ENCODE measurements around the gene KRT6B.

KRT6B gene

GRCh38 chr12:52423661-52424500 lies 28.1 kb downstream of the KRT6B start:
- Histone ChIP-seq H3K4me3 (ENCODE audit: low read depth, low read length) (no peak overlapping the region), H3K9me3 (ENCODE audit: insufficient read depth, low read depth, low read length) (no peaks in the 10 kb centered on the region), H4K8ac (ENCODE audit: low read depth, low read length) (no peak overlapping the region), H3K23ac (ENCODE audit: low read length) (no peak overlapping the region), H3K4ac (ENCODE audit: low read depth, low read length) (no peak overlapping the region), H4K12ac (ENCODE audit: low read depth, low read length) (no peak overlapping the region), H3K79me2 (ENCODE audit: control insufficient read depth, insufficient read depth, low read length, poor library complexity) (peaks cover 7% of the 10 kb centered on the region), H2BK120ac (ENCODE audit: insufficient read depth, low read length, poor library complexity) (peak overlapping the region; percentile 74), H4K91ac (ENCODE audit: low read depth, low read length) (peak overlapping the region; percentile 91), H3K36me3 (ENCODE audit: control insufficient read depth in 1 of 2, insufficient read depth in 2 of 2, low read length in 2 of 2) (no peaks in the 10 kb centered on the region), H3K18ac (ENCODE audit: low read length) (peak overlapping the region; percentile 22), H3K4me1 (ENCODE audit: control insufficient read depth in 1 of 2, insufficient read depth in 2 of 2, low read length in 2 of 2) (peaks cover 30 to 33% of the 10 kb centered on the region in 2 experiments), H3K27ac (ENCODE audit: low read depth, low read length) (peak overlapping the region; percentile 86), H2BK5ac (ENCODE audit: low read depth, low read length, poor library complexity) (peak overlapping the region; percentile 4), H3K9ac (ENCODE audit: low read length) (no peak overlapping the region), H2AFZ (ENCODE audit: insufficient read depth, low read length, poor library complexity) (no peak overlapping the region), H2BK12ac (ENCODE audit: low read length) (peak overlapping the region; percentile 20), H3K14ac (ENCODE audit: low read length) (peak overlapping the region; percentile 76), H2AK5ac (ENCODE audit: low read length) (peak overlapping the region; percentile 44), H3K79me1 (ENCODE audit: low read length) (peaks cover 24% of the 10 kb centered on the region), H3K27me3 (ENCODE audit: insufficient read depth, low read length) (no peaks in the 10 kb centered on the region), H3K4me2 (ENCODE audit: low read length) (no peak overlapping the region)
- DNase-seq, result peak in 1 of 2 donors; percentile 20
- WGBS (ENCODE audit: extremely low coverage, insufficient coverage, insufficient read length), result no CpG with 5 or more reads among the region's 11 CpGs

- no peak for DNase-seq
- no peak overlapping the region for H4K12ac ChIP-seq (ENCODE audit: low read depth, low read length)
- H3K18ac ChIP-seq (ENCODE audit: low read length), result peak overlapping the region; percentile 54
- H3K9ac ChIP-seq (ENCODE audit: low read length), result no peak overlapping the region
- peaks cover 30 to 33% of the 10 kb centered on the region in 2 experiments for H3K4me1 ChIP-seq (ENCODE audit: control insufficient read depth in 1 of 2, insufficient read depth in 2 of 2, low read length in 2 of 2)
- H3K4ac ChIP-seq (ENCODE audit: low read depth, low read length), result peak overlapping the region; percentile 65
- H3K9me3 ChIP-seq (ENCODE audit: insufficient read depth, low read depth, low read length), result no peaks in the 10 kb centered on the region
- H2BK120ac ChIP-seq (ENCODE audit: insufficient read depth, low read length, poor library complexity), result peak overlapping the region; percentile 74
- H2BK12ac ChIP-seq (ENCODE audit: low read length), result peak overlapping the region; percentile 33
- no peak overlapping the region for H3K4me3 ChIP-seq (ENCODE audit: low read depth, low read length)
- H3K27me3 ChIP-seq (ENCODE audit: insufficient read depth, low read length), result no peaks in the 10 kb centered on the region
- no CpG with 5 or more reads among the region's 6 CpGs for WGBS (ENCODE audit: extremely low coverage, insufficient coverage, insufficient read length)
- peaks cover 24% of the 10 kb centered on the region for H3K79me1 ChIP-seq (ENCODE audit: low read length)
- H3K4me2 ChIP-seq (ENCODE audit: low read length), result no peak overlapping the region
- H2AFZ ChIP-seq (ENCODE audit: insufficient read depth, low read length, poor library complexity), result peak overlapping the region; percentile 70
- peak overlapping the region; percentile 71 for H2BK5ac ChIP-seq (ENCODE audit: low read depth, low read length, poor library complexity)
- H3K27ac ChIP-seq (ENCODE audit: low read depth, low read length), result peak overlapping the region; percentile 86
- H2AK5ac ChIP-seq (ENCODE audit: low read length), result peak overlapping the region; percentile 64
- peaks cover 7% of the 10 kb centered on the region for H3K79me2 ChIP-seq (ENCODE audit: control insufficient read depth, insufficient read depth, low read length, poor library complexity)
- H4K8ac ChIP-seq (ENCODE audit: low read depth, low read length), result peak overlapping the region; percentile 61
- peak overlapping the region; percentile 91 for H4K91ac ChIP-seq (ENCODE audit: low read depth, low read length)
- peak overlapping the region; percentile 66 for H3K14ac ChIP-seq (ENCODE audit: low read length)
- no peak overlapping the region for H3K23ac ChIP-seq (ENCODE audit: low read length)
- H3K36me3 ChIP-seq (ENCODE audit: control insufficient read depth in 1 of 2, insufficient read depth in 2 of 2, low read length in 2 of 2), result no peaks in the 10 kb centered on the region
These were observed 28.9 kb downstream of the KRT6B start for GRCh38 chr12:52423035-52423434.

DNA sequence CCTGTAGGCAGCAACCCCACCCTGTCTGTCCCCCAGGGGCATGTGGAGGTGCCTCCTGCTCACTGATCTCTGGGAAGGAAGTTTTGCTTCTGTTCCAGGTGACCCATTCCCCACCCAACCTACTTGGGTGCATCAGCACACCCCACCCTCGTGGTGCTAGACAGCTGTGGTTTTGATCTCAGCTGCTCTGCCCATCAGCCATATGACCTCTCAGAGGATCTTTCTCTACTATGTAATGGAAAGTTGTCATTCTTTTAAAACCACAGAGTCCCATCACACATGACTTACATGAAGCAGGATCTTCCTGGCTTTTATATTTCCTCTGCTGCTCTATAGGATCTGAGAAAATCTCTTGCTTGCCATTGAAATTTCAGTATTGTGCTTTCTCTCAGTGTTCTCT lies 32.3 kb downstream of the KRT6B start:
- H3K4me1 ChIP-seq (ENCODE audit: control insufficient read depth in 1 of 2, insufficient read depth in 2 of 2, low read length in 2 of 2), result peaks cover 29% of the 10 kb centered on the region in 2 experiments
- H2BK5ac ChIP-seq (ENCODE audit: low read depth, low read length, poor library complexity), result no peak overlapping the region
- H3K9ac ChIP-seq (ENCODE audit: low read length), result no peak overlapping the region
- H4K91ac ChIP-seq (ENCODE audit: low read depth, low read length), result no peak overlapping the region
- H3K27ac ChIP-seq (ENCODE audit: low read depth, low read length), result no peak overlapping the region
- H3K4me3 ChIP-seq (ENCODE audit: low read depth, low read length), result no peak overlapping the region
- H2AFZ ChIP-seq (ENCODE audit: insufficient read depth, low read length, poor library complexity), result no peak overlapping the region
- H3K14ac ChIP-seq (ENCODE audit: low read length), result no peak overlapping the region
- no peak overlapping the region for H2AK5ac ChIP-seq (ENCODE audit: low read length)
- H3K79me1 ChIP-seq (ENCODE audit: low read length), result peaks cover 21% of the 10 kb centered on the region
- peak in 1 of 2 donors; percentile 29 for DNase-seq
- H4K8ac ChIP-seq (ENCODE audit: low read depth, low read length), result no peak overlapping the region
- peaks cover 6% of the 10 kb centered on the region for H3K79me2 ChIP-seq (ENCODE audit: control insufficient read depth, insufficient read depth, low read length, poor library complexity)
- no peak overlapping the region for H3K4ac ChIP-seq (ENCODE audit: low read depth, low read length)
- no peak overlapping the region for H2BK120ac ChIP-seq (ENCODE audit: insufficient read depth, low read length, poor library complexity)
- H4K12ac ChIP-seq (ENCODE audit: low read depth, low read length), result no peak overlapping the region
- no peak overlapping the region for H3K4me2 ChIP-seq (ENCODE audit: low read length)
- no peak overlapping the region for H2BK12ac ChIP-seq (ENCODE audit: low read length)
- no peak overlapping the region for H3K23ac ChIP-seq (ENCODE audit: low read length)
- H3K36me3 ChIP-seq (ENCODE audit: control insufficient read depth in 1 of 2, insufficient read depth in 2 of 2, low read length in 2 of 2), result no peaks in the 10 kb centered on the region
- H3K9me3 ChIP-seq (ENCODE audit: insufficient read depth, low read depth, low read length), result peaks cover 4% of the 10 kb centered on the region
- WGBS (ENCODE audit: extremely low coverage, insufficient coverage, insufficient read length), result no CpG with 5 or more reads among the region's 1 CpG
- H3K18ac ChIP-seq (ENCODE audit: low read length), result no peak overlapping the region
- H3K27me3 ChIP-seq (ENCODE audit: insufficient read depth, low read length), result no peaks in the 10 kb centered on the region

GRCh38 chr12:52418576-52419110 lies 33.3 kb downstream of the KRT6B start:
- Histone ChIP-seq H4K12ac (ENCODE audit: low read depth, low read length) (no peak overlapping the region), H3K36me3 (ENCODE audit: control insufficient read depth in 1 of 2, insufficient read depth in 2 of 2, low read length in 2 of 2) (no peaks in the 10 kb centered on the region), H3K79me2 (ENCODE audit: control insufficient read depth, insufficient read depth, low read length, poor library complexity) (peaks cover 4% of the 10 kb centered on the region), H2BK120ac (ENCODE audit: insufficient read depth, low read length, poor library complexity) (no peak overlapping the region), H3K27ac (ENCODE audit: low read depth, low read length) (no peak overlapping the region), H2AFZ (ENCODE audit: insufficient read depth, low read length, poor library complexity) (no peak overlapping the region), H3K23ac (ENCODE audit: low read length) (no peak overlapping the region), H3K4me1 (ENCODE audit: control insufficient read depth in 1 of 2, insufficient read depth in 2 of 2, low read length in 2 of 2) (peaks cover 19% of the 10 kb centered on the region in 2 experiments), H3K18ac (ENCODE audit: low read length) (no peak overlapping the region), H2BK12ac (ENCODE audit: low read length) (no peak overlapping the region), H3K4me3 (ENCODE audit: low read depth, low read length) (no peak overlapping the region), H4K91ac (ENCODE audit: low read depth, low read length) (no peak overlapping the region), H2BK5ac (ENCODE audit: low read depth, low read length, poor library complexity) (no peak overlapping the region), H4K8ac (ENCODE audit: low read depth, low read length) (no peak overlapping the region), H3K9ac (ENCODE audit: low read length) (no peak overlapping the region), H3K79me1 (ENCODE audit: low read length) (peaks cover 14% of the 10 kb centered on the region), H3K4ac (ENCODE audit: low read depth, low read length) (no peak overlapping the region), H3K9me3 (ENCODE audit: insufficient read depth, low read depth, low read length) (peaks cover 4% of the 10 kb centered on the region), H3K27me3 (ENCODE audit: insufficient read depth, low read length) (no peaks in the 10 kb centered on the region), H3K4me2 (ENCODE audit: low read length) (no peak overlapping the region), H2AK5ac (ENCODE audit: low read length) (no peak overlapping the region), H3K14ac (ENCODE audit: low read length) (no peak overlapping the region)
- DNase-seq, result peak; percentile 66 to 75
- no CpG with 5 or more reads among the region's 4 CpGs for WGBS (ENCODE audit: extremely low coverage, insufficient coverage, insufficient read length)
